Left renal pelvis (tissue), 4 donors: ENCODE data around the gene DCP2. TPM values are rescaled to one million over a fixed set of nuclear protein-coding genes. Genes with fewer than 3 reads are reported as not detected.

ENCODE experiments used
- DNase-seq, 4 donors: peaks; one replicate each; pipeline ENCODE4 v3.0.0-alpha.2; 2013; ENCODE audit warnings: low read depth in 4 of 4, low spot score in 3 of 4
- polyA plus RNA-seq, 4 donors: library from polyadenylated mRNA; unstranded; fragments of 120-200 nt; gene quantifications; one replicate each; pipeline ENCODE4 v1.2.1, GENCODE V29; 2013; ENCODE audit not compliant: insufficient read length in 4 of 4

DCP2 gene
- polyA plus RNA-seq, 4 donors, result 26.5 to 46.7 (median 37.8) TPM

DNA sequence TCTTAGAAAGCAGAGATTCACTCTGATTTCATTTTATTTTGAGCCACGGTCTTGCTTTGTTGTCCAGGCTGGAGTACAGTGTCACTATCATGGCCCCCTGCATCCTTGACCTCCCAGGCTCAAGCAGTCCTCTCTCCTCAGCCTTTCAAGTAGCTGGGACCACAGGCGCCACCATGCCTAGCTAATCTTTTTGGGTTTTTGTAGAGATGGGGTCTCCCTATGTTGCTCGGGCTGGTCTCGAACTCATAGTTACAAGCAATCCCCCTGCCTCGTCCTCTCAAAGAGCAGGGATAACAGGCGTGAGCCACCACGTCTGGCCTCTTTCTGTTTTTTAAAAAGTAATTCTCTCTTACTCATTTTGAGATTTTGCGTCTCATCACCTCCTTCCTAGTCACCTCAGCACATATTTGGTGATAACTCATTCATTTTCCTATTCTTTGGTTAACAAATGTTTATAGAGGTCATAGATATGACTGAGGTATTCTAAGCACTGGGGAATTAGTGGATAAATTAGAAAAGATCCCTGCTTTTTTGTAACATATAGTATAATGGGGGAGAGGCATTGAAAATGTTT is 10.8 kb upstream of the DCP2 start:
- no peak for DNase-seq

DNA sequence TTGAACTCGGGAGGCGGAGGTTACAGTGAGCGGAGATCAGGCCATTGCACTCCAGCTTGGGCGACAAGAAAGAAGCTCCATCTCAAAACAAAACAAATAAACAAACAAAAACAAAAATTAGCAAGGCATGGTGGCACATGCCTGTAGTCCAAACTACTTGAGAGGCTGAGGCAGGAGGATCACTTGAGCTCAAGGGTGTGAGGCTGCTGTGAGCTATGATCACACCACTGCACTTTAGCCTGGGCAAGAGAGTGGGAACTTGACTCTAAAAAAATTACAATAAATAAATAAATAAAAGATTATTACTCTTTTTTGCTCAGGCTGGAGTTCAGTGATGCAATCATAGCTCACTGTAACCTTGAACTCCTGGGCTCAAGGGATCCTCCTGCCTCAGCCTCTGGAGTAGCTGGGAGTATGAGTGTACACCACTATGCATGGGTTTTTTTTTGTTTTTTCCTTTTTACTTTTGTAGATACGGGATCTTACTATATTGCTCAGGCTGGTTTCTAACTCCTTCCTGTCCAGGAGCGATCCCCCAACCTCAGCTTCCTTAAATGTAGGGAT is 9.0 kb upstream of the DCP2 start:
- no peak for DNase-seq

DNA sequence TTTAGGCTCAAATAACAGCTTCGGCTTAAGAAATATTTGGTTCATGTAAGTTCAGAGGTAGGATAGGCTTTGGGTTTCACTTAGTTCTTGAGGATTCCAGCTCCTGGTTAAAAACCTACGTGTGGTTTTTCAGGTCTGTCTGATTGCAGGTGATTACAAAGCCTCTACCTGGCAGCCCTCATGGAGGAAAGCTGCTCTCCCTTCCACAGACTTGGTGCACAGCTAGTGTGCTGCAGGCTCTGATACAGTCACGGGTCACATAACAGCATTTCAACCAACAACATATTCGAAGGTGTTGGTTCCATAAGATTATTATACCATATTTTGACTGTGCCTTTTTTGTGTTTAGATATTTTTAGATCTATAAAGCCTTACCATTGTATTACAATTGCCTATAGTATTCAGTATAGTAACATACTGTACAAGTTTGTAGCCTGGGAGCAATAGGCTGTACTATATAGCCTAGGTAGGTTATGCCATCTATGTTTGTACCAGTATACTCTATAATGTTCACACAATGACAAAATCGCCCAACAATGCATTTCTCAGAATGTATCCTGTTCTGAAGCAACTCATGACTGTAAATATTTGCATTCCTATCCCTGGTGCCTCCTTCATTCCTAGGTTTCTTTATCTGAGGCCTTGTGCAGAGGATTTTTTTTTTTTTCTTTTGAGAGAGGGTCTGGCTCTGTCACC is 8.0 kb upstream of the DCP2 start:
- DNase-seq, result no peak

DNA sequence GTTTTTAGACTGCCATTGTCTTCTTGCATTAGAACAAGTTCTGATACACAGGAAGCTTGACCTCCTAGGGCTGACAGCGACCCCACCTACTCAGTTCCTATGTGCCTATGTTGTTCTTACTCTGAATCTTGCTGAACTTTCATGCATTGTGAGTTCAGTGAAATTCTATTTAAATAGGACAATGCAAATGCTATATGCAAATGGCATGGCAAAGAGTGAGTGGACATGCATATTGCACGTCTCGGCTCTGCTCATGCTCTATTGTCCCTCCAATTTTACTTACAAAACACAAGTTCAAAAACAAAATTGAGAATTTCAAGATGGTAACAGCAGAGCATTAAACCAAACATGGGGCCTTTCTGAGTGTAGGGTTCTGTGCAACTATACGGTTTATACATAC is 5.3 kb upstream of the DCP2 start:
- DNase-seq, result no peak

DNA sequence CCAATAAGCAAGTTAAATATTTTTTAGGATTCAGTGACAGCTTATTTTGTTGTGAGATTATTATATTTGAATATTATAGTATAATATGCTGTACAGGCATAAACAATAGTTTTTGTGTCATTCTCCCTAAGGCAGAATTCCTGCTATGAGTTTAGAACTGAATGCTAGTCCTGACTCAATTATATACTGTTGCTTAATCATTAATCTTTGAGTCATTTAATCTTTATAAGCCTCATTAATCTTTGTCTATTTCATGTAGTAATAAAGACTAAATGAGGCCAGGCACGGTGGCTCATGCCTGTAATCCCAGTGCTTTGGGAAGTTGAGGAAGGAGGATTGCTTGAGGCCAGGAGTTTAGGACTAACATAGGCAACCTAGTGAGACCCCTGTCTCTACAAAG is 3.6 kb upstream of the DCP2 start:
- no peak for DNase-seq

DNA sequence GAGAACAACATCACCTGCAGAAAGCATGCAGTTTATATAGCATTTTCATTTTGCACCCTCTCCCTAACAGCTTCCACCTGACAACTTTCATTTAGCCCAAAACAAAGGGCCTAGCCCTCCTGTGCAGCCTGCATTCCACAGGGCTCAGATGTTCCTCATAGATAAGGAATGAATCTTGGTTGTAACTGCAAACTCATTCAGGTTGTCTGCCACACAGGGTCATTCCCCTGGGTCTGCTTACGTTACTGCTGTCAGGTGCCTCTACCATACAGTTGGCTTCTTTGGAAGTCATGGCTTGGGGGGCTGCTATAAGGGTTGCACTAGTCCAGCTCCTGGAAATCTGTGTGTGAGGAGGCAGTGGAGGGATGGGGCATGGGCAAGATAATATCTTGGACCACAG is 2.7 kb upstream of the DCP2 start:
- no peak for DNase-seq

DNA sequence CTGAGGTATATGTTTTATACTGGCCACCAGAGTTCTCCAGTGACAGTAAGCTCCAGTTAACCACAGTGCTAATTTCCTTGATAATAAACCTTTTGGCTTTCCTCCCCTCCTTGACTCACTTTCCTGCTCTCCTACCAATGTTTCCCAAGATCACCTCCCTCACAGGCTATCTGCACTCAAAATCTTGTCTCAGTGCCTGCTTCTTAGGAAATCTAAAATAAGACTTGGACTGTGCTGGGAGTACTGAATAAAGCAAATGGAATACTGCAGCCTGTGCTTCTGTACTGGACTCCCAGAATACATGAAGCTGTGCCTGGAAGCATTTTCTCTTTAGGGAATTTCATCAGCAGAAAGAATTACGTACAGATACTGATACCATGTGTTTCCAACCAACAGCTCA is 1.7 kb upstream of the DCP2 start:
- no peak for DNase-seq

DNA sequence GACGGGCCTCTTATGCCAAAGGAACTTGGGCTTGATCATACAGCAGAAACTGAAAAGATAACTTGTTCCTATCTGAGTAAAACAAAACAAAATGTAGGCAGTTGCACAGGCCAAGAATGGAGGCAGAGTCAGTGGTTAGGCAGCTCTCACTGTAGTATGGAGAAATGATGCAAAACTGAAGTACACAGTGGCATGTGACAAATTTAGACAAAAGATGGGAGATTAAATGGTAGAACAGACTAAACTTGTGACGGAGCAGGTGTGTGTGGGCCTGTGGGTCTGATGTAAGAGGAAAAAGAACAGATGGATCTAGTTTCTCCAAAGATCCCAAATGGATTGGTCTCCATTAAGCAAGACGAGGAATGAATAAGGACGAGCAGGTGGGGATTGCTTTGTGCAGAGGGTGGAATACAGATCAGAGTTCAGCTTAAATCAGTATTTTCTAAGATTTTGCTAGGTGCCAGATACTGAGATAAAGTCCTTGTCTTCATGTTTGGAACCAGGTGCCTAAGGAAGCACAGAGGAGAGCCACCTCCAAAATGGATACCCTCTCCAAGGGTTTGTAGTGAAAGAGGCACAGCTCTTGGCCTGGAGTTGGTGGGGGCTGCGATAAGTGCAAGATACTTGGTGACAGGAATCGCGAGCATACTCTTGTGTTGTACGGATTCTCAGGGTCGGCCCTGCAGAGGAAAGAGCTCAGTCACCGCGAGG is 722 bp upstream of the DCP2 start:
- DNase-seq, result no peak

DNA sequence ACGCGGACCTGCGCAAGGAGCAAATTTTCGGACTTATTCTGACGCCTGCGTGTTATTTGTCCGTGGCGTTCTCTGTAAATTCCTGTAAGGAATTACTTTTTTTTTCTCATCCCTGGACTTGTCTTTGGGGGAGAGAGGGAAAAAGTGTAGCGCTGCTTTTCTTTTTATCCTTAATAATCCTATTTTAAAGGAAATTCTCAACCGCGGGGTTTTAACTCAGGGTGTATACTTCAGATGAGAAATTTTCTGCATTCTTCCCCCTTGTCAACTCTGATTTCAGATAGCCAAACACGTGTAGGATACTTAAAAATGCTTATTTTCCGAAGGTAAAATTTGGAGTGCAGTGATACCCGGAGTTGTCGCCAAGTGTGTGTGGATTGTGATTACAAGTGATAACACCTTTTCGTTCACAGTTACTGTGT is 853 bp downstream of the DCP2 start:
- no peak for DNase-seq

DNA sequence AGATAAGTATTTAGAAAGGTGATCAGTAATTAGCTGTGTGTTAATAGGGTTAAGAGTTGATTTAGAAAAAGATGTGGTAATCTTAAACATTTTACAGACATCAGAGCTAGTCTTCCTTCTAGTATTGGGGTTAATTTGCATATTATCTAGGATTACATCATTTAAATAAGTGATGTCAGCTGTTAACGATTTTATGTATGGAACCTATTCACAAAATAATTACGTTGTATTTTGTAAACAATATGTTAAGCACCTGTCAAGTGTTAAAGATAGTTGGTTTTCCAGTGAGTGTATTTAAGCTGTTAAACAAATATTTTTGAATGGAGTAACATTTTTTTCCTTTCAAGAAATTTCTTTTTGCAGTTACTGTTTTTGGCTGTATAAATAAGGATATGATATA is 2.2 kb downstream of the DCP2 start:
- no peak for DNase-seq

DNA sequence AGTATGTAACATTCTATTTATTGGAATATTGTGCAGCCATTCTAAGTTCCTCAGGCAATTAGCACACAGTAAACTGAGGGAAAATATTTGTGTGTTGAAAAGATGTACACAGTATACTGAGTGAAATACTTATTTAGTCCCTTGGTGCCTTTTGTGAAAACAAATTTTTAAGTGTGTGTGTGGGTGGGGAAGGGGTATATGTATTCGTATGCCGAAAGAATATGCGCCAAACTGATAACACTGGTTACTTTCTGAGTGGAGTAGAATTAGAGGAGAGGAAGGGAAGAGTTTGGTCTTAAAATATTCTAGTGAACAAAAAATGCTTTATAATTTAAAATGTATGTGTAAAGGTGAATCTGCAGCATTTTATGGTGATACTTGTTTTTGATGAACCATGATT is 3.1 kb downstream of the DCP2 start:
- no peak for DNase-seq

DNA sequence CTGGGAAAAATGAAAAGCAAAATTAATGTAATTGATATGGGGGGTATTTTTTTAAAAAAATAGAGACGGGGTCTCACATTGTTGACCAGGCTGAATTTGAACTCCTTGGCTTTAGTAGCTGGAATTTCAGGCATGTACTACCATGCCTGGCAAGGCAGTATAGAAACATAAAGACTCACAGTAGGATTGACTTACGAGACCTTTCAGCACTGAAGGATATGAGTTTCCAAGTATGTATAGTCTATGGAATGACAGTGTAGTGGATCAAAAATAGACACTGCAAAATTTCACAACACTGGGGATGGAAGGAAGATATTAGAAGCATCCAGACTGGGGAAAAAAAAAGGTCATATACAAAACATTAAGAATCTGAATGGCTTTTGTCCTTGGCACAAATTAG is 6.8 kb downstream of the DCP2 start:
- no peak for DNase-seq

DNA sequence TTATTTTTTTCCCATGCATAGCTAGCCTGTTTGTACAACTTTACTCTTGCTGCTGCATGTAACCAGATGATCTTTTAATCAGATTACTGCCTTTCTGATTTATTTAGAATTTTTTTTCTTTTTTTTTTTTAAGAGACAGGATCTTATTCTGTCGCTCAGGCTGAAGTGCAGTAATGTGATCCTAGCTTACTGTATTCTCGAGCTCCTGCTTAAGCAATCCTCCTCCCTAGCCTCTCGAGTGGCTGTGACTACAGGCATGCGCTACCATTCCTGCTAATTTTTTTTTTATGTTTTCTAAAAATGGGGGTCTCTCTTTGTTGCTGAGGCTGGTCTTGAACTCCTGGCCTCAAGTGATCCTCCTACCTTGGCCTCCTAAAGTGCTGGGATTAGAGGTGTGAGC is 9.6 kb downstream of the DCP2 start:
- DNase-seq, result no peak

DNA sequence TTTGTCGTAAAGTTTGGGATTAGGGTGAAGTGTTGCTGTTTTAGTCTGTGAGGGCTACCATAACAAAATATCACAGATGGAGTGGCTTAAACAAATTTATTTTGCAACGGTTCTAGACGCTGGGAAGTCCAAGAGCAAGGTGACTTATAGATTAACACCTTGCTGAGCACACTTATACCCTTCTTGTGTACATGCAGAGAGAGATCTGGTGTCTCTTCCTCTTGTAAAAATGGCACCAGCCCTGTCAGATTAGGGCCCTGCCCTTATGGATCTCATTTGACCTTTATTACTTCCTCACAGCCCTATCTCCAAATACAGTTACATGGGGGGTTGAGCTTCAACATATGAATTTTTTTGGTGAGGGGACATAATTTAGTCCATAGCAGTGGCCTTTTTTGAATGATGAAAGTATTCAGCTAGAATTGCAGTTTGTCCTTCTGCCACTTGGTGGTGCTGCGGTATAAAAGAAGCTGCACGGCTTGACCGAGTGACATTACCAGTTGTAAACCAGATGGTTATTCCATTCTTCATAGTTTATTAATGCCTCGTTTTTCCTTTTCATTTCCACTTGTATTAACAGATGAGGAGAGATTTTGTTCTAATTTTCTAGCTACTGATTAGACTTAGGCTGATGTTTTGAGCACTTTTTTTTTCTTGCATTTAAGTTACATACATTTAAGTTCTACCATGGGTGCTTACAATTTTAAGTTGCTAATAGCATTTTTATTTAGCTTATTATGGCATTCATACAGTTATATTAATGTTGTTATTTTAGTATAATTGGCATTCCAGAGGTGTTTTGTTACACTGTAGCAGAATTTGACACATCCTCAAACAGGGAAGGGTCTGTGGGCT is 19.4 kb downstream of the DCP2 start:
- peak; percentile 31 to 61 (median 47) for DNase-seq

DNA sequence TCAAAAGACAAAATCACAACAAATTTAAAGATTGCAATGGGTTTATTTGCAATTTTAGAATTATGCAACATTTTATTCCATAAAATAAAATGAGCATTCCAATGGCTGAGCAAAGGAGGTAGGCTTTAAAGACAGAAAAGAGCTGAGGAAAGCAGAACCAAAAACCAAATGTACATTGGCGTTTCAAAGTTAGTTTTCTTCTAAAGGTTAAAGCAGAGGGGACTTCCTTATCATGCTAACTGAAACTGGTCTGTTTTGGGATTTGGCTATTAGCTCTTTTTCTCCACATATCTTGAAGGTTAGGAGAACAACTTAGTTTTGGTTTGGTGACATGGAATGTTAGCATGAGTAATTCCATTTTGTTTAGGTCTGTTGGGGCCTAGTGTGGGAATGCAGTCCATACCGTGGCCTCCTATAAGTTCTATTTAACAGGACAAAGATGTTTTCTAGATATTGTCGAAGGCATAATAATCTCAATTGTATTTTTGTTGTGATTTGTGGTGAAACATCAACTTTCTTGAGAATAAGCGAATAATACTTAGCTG is 20.3 kb downstream of the DCP2 start:
- DNase-seq, result no peak

DNA sequence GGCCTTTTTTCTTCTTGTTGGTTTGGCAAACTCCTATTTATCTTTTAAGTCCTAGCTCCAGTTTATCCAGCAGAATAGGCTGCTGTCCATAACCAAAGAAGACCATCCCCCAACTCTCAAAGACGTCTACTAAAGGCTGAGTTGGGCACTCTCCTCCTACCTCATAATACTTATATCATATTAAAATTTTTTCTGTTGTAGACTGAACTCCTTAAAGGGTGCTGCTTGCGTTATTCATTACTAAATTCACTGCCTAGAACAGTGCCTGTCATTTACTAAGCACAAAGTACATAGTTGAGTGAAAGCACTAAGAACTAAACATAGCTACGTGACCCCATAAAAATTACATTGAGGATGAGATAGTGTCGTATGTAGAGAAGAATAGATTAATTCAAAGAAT is 21.7 kb downstream of the DCP2 start:
- no peak for DNase-seq

DNA sequence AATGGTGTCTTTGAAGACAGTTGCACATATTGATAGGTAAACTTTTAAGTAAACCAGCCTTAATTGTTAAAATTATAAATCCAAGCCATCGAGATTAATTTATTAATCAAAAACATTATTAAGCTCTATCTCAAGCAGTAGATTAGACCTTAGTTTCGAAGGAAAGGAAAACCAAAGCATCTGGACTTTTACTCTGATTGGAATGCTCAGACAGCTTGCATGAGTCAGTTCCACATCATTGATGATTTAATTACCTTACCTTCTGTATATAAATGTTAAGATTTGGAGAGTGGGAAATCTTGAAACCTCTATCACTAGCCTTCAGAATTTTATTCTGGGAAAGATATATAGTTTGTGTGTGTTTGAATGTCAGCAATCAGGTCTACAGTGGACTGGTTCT is 23.9 kb downstream of the DCP2 start:
- no peak for DNase-seq

DNA sequence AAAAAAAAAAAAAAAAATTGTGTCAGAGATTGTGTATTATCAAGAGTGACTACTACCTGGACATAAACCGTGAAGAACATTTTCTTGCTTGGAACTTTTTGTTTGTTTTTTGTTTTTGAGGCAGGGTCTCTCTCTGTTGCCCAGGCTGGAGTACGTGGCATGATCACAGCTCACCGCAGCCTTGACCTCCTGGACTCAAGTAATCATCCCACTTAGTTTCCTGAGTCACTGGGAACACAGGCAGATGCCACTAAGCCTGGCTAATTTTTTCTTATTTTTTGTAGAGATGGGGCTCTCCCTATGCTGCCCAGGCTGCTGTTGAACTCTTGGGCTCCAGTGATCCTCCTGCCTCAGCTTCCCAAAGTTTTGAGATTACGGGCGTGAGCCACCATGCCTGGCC is 25.8 kb downstream of the DCP2 start:
- DNase-seq, result no peak

DNA sequence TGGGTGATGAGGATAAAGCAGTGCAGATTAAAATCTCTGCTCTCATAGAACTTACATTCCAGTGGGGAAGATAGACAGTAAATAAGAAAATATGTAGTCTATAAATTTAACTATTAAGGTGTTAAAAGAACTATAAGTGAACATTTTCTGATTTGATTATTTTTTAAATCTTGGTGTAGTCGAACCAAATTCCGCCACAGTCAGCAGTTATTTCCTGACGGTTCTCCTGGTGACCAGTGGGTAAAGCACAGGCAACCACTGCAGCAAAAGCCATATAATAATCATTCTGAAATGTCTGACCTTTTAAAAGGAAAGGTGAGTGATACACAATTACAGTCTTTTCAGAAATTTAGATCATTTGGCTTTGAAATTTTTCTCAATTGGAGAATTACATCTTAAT is 27.2 kb downstream of the DCP2 start:
- DNase-seq, result no peak

DNA sequence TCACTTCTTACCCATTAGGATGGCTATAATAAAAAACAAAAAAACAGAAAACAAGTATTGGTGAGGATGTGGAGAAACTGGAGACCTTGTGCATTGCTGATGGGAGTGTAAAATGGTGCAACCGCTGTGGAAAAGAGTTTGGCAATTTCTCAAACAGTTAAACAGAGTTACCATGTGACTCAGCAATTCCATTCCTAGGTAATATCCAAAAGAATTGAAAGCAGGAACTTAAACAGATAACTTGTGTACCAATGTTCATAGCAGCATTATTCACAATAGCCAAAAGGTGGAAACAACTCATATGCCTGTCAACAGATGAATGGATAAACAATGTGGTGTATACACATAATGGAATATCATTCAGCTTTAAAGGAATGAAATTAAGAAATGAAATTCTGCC is 28.9 kb downstream of the DCP2 start:
- no peak for DNase-seq
